SK-N-SH treated with all-trans-retinoic acid at 6 μM for 48 hours (cell line): Measurements from ENCODE around the gene OLFM1.

ENCODE experiments used
- BACH2 ChIP-seq: fragments of 250-450 bp; sonication (Bioruptor Pico); IDR thresholded peaks from 2 replicates; pipeline ENCODE4 v1.9.0; 2021; ENCODE audit warnings: mild to moderate bottlenecking, borderline replicate concordance
- ZC3H10 ChIP-seq: fragments of 250-450 bp; sonication (Bioruptor Pico); IDR thresholded peaks from 2 replicates; pipeline ENCODE4 v1.5.1; 2021; ENCODE audit warnings: mild to moderate bottlenecking, moderate library complexity
- ZFP30 ChIP-seq: fragments of 450-650 bp; formaldehyde crosslinking; IDR thresholded peaks from 2 replicates; pipeline ENCODE4 v1.5.0; 2022; ENCODE audit warnings: mild to moderate bottlenecking, moderate library complexity
- TF ChIP-seq, protein P1 (sequence below): fragments of 250-450 bp; sonication (Bioruptor Pico); IDR thresholded peaks from 2 replicates; pipeline ENCODE4 v1.8.0; 2020; ENCODE audit warnings: mild to moderate bottlenecking, moderate library complexity, borderline replicate concordance

DNA sequence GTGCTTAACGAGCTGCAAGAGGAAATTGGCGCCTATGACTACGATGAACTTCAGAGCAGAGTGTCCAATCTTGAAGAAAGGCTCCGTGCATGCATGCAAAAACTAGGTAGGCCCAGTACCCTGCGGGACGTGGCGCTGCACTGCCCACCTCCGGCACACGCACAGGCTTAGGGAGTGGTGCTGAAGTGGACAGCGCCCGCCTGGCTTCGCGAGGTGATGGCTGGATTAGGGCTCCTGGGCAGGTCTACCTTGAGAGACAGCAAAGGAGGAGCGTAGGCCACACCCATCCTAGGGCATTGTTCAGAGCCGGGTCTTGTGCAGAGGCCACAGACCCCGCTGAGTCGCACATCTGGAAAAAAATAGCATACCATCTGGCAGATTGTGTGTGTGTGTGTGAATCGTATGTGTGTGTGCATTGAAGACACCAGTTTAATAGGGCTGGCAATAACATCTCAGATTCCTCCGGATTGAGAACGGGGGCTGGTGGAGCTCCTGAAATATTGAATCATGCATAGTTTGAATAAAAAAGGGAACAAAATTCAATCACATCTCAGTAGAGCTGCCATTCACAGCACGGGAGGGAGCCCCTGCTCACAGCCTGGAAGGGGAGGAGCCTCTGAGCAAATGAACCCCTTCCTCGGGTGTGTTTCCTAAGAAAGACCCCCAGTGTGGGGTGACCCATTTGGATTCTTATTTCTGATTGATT is 11.1 kb downstream of the OLFM1 start:
- TF ChIP-seq, protein P1, sequence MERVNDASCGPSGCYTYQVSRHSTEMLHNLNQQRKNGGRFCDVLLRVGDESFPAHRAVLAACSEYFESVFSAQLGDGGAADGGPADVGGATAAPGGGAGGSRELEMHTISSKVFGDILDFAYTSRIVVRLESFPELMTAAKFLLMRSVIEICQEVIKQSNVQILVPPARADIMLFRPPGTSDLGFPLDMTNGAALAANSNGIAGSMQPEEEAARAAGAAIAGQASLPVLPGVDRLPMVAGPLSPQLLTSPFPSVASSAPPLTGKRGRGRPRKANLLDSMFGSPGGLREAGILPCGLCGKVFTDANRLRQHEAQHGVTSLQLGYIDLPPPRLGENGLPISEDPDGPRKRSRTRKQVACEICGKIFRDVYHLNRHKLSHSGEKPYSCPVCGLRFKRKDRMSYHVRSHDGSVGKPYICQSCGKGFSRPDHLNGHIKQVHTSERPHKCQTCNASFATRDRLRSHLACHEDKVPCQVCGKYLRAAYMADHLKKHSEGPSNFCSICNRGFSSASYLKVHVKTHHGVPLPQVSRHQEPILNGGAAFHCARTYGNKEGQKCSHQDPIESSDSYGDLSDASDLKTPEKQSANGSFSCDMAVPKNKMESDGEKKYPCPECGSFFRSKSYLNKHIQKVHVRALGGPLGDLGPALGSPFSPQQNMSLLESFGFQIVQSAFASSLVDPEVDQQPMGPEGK (CRISPR knock-in tag) = no peak
- TF ChIP-seq BACH2 (CRISPR knock-in tag) (no peak), ZFP30 (CRISPR knock-in tag) (no peak), ZC3H10 (no peak)
